ENCODE data around the gene WDR27.
"Not testable (repeated sequence)": the region's sequence is repeated elsewhere in the genome, so short reads cannot be mapped to it uniquely, and the experiment has no call there.

The WDR27 gene

GRCh38 chr6:169457762-169458161, 244.1 kb downstream of the WDR27 start:
- DNase-seq = no peak

DNA sequence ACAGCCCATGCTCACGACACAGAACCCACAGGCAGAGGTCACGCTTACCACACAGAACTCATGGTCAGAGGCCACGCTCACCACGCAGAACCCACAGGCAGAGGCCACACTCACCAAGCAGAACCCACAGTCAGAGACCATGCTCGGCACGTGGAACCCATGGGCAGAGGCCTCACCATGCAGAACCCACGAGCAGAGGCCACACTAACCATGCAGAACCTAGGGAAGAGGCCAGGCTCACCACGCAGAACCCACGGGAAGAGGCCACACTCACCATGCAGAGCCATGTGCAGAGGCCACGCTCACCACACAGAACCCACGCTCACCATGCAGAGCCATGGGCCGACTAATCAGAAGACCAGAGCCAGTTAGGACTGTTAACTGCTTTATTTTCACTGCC, 245.0 kb downstream of the WDR27 start:
- DNase-seq = no peak

GRCh38 chr6:169455470-169455869, 246.4 kb downstream of the WDR27 start:
- no peak for DNase-seq

DNA sequence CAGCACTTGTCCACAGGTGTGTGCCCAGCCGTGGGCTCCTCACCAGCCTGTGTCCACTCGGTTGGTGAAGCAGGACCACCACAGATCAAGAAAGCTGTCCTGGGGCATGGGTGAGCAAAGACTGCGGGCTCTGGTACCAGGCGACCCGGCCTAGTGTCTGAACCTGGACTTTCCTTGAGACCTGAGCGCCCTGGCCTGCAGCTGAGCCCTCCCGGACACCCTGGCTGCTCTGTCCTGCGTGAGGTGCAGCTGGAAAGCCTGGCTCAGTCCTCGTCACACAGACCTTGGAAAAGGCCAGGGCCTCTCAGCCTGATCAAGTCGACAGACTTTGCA, 247.0 kb downstream of the WDR27 start:
- no peak for DNase-seq

GRCh38 chr6:169454204-169454871, 247.5 kb downstream of the WDR27 start:
- DNase-seq = no peak

- DNase-seq = no peak
Observed at GRCh38 chr6:169452869-169453620, 248.8 kb downstream of the WDR27 start.

- DNase-seq = no peak
Observed at GRCh38 chr6:169452117-169452868, 249.5 kb downstream of the WDR27 start.

DNA sequence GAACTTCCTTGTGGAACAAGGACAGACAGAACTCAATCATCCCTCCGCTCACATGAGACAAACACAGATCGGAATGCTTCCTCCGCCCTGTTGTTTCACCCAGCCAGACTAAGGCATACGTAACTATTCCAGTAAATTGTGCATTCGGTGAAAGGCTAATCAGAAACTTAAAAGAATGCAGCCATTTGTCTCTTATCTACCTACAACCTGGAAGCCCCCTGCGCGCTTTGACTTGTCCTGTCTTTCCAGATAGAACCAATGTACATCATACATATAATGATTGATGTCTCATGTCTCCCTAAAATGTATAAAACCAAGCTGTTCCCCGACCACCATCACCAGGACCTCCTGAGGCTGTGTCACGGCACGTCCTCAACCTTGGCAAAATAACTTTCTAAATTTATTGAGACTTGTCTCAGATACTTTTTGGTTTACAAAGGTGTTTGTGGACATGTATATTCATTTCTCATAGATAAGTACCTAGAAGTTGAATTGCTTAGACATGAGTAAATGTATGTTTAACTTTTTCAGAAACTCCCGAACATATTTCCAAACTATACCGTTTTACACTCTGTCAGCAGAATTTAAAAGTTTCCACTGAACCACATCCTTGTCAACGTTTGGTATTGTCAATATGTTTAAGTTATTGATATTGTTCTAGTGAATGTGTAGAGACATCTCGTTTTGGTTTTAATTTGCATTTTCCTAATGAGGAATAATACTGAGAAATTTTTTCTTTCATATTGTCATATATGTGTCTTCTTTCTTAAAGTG, 250.6 kb downstream of the WDR27 start:
- no peak for DNase-seq

- no peak for DNase-seq
Observed at GRCh38 chr6:169450097-169450496, 251.7 kb downstream of the WDR27 start.

DNA sequence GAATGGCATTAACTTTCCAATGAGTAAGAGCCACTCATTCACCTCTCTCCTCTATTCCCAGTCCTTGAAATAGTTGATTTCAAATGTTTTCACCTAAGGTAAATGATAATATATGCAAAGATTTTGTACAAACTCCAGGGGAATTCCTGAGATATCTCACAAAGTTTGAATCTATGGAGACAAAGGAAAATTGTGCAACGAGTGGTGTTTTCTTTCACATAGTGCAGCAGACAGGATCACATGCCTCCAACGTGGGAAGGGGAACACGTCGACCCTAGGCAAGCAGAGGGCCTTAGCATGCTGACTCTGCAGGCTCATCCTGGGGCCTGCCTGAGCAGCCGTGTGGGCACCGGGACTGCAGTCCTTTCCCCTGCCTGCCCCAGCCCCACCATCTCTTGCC, 252.6 kb downstream of the WDR27 start:
- no peak for DNase-seq

DNA sequence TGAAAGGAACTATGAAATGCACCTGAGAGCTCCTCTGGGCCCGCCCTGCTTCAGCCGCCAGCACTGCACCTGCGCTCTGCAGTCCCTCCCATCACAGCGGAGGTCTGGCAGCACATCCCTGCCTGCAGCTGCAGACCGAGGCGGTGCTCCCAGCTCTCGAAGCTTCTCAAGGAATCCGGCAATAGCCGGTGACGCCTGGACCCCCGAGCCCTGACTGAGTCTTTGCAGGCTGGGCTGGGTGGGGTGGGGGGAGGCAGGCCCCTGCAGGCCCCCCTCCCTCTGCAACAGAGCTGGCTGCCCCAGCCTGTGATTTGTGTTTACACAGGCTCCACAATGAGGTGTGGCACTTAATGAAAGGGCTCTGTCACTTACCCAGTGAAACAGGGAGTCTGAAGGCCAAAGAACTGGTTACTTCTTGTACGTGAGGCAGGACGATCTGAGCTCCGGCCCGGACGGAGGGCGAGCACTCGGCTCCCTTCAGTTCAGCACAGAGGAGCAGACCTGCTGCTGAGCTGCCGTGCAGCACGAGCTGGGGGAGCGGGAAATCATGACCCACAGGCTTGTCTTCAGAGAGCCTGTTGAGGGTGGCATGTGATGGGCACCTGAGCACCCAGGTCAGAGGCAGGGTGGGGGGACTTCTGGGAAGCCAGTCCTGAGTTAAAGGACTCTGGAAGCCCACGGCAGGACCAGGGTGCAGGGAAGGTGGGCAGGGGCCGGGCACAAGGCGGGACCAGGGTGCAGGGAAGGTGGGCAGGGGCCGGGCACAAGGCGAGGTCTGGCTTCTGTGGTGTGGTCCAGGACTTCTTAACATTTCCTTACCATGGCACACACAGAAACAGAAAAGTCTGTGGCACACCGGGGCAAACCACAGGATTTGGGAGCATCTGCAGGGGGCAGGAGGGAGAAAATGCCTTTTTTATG, 255.9 kb downstream of the WDR27 start:
- DNase-seq = peak; percentile 44

DNA sequence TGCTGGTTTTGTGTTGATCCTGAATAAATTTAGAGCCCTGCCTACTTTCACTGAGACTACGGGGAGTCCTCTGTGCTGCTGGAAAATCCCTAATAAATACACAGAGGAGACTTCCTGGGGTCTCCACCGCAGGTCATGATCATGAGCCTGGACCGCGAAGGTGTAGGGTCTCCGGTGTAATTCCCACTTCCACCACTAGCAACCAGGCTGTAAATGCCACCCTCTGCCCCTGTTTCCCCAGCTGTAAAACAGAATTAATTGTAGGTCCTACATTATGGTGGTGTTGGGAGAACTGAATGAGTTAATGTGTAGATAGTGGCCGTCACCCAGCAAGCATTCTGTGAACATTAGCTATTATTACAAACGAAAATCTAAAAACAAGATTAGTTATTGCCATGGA, 256.6 kb downstream of the WDR27 start:
- no peak for DNase-seq

DNA sequence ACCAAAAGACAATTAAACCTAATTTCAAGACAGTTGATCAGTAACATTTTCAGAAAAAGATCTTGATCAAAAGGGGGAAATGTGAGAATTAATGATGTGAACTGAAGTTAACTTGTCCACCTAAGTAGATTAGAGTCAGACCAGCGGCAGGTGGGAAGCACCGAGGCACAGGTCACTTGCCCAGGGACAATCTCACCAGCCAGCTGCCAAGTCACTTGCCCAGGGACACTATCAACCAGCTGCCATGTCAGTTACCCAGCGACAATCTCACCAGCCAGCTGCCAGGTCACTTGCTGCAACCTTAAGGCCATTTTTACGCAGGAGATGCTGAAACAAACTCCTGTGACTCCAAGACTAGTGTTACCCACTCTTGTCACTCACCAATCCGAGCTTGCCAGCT, 260.5 kb downstream of the WDR27 start:
- DNase-seq = no peak

GRCh38 chr6:169439710-169440109, 262.1 kb downstream of the WDR27 start:
- no peak for DNase-seq

- DNase-seq = not testable (repeated sequence)
Observed at GRCh38 chr6:169434554-169434953, 267.3 kb downstream of the WDR27 start.

GRCh38 chr6:169429001-169429400, 272.8 kb downstream of the WDR27 start:
- no peak for DNase-seq

- DNase-seq = no peak
Observed at GRCh38 chr6:169428532-169428931, 273.3 kb downstream of the WDR27 start.

- no peak for DNase-seq
Observed at GRCh38 chr6:169427856-169428255, 274.0 kb downstream of the WDR27 start.

DNA sequence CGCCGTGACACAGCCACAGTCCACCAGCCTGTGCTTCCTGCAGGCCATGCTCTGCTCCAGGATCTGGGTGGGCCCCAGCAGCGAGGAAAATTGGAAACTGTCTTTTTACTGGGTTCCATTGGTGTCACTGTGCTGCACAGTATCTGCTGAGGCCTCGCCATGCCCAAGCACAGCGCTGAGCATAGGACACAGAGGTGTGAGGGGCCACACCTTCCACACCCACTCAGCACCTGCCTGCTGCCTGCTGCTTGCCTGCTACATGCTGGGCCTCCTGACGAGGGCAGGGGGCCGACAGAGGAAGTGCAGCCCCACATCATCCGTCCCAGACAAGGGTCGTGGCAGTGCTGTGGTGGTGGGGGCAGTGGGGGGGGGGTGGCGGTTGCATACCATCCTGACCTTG, 275.2 kb downstream of the WDR27 start:
- DNase-seq = no peak

GRCh38 chr6:169425628-169426370, 276.0 kb downstream of the WDR27 start:
- DNase-seq = no peak

DNA sequence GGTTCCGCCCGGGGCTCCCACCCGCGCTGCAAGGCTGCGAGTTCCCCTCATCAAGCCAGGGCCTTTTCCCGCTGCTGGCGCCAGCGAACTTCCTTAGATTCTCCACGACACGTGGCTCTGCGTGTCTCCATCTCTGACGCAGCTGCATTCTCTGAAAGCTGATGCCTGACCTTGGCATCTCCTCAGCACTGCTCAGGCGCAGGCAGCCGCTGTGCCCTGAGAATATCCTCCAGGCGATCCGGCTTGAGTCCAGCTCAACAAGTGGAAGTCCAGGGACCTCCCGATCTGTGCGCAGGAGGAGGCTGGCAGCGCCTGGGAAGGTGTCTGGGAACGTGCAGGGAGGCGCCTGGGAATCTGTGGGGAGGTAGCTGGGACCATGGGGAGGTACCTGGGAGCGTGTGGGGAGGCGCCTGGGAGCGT, 277.0 kb downstream of the WDR27 start:
- DNase-seq = no peak
